K562 (cell line): ENCODE results near the gene AHSG. TPM values are rescaled to one million over a fixed set of nuclear protein-coding genes. Genes with fewer than 3 reads are reported as not detected.

Experiments used
- ELF1 ChIP-seq: fragments of 200-800 bp; sonication (Bioruptor generic); IDR thresholded peaks from 2 replicates; pipeline ENCODE4 v1.6.1; 2016; ENCODE audit warnings: missing genetic modification characterization, missing compliant biosample characterization
- HDAC2 ChIP-seq: fragments of 450-650 bp; IDR thresholded peaks from 2 replicates; pipeline ENCODE4 v1.6.1; 2016; ENCODE audit warnings: mild to moderate bottlenecking
- HNRNPK ChIP-seq: fragments of 200-400 bp; formaldehyde crosslinking; IDR thresholded peaks from one replicate; pipeline ENCODE4 v1.6.1; 2018; ENCODE audit warnings: mild to moderate bottlenecking, low read depth, low read length; ENCODE audit not compliant: poor library complexity, severe bottlenecking
- ILK ChIP-seq: fragments of 450-650 bp; IDR thresholded peaks from 2 replicates; pipeline ENCODE4 v1.6.1; 2016; ENCODE audit warnings: missing genetic modification characterization, low read depth, mild to moderate bottlenecking, missing compliant biosample characterization, moderate library complexity, borderline replicate concordance
- MEF2D ChIP-seq: conservative IDR thresholded peaks from 2 replicates; pipeline ENCODE4 v1.6.1; 2016; ENCODE audit warnings: low read depth, missing genetic modification characterization, missing compliant biosample characterization
- NCOA6 ChIP-seq: fragments of 450-650 bp; IDR thresholded peaks from 2 replicates; pipeline ENCODE4 v1.6.1; 2017; ENCODE audit warnings: mild to moderate bottlenecking
- RCOR1 ChIP-seq, 2 experiments: IDR thresholded peaks; 2 replicates each; pipeline ENCODE4 v1.6.1; 2012; ENCODE audit warnings: low read depth in 2 of 2, low read length in 2 of 2, borderline replicate concordance in 1 of 2, improper control_type of control experiment in 1 of 2
- TCFL5 ChIP-seq: fragments of 250-450 bp; sonication (Bioruptor Pico); conservative IDR thresholded peaks from 2 replicates; pipeline ENCODE4 v1.6.1; 2021; ENCODE audit warnings: mild to moderate bottlenecking, moderate library complexity, matching md5 sums
- ZBTB7A ChIP-seq: IDR thresholded peaks from 2 replicates; pipeline ENCODE4 v1.6.1; 2011; ENCODE audit warnings: low read depth, mild to moderate bottlenecking, low read length, moderate library complexity, borderline replicate concordance; ENCODE audit not compliant: control insufficient read depth
- ZFP1 ChIP-seq: fragments of 450-650 bp; formaldehyde crosslinking; IDR thresholded peaks from 2 replicates; pipeline ENCODE4 v1.4.0; 2020; ENCODE audit warnings: mild to moderate bottlenecking, mixed read lengths
- ZNF589 ChIP-seq: fragments of 200-800 bp; sonication (Bioruptor generic); IDR thresholded peaks from 2 replicates; pipeline ENCODE4 v1.6.1; 2016; ENCODE audit warnings: low read depth, missing genetic modification characterization, missing compliant biosample characterization
- ZNF764 ChIP-seq: fragments of 250-450 bp; sonication (Bioruptor Pico); IDR thresholded peaks from 2 replicates; pipeline ENCODE4 v1.4.0; 2020; ENCODE audit warnings: low read depth, mild to moderate bottlenecking, moderate library complexity
- ZNF766 ChIP-seq: fragments of 200-800 bp; sonication (Bioruptor generic); conservative IDR thresholded peaks from 2 replicates; pipeline ENCODE4 v1.6.1; 2016; ENCODE audit warnings: missing genetic modification characterization, missing compliant biosample characterization
- polyA plus RNA-seq, 8 experiments: library from polyadenylated mRNA; depleted of rRNA in 4 of 8; stranded (reverse) in 5 of 8; unstranded in 3 of 8; fragments of >200 nt; fragmentation: Nextera tagmentation in 2 of 8; fragmentation: Illumina TruSeq in 1 of 8; extraction: Ambion mirVana in 2 of 8; extraction: Trizol in 1 of 8; gene quantifications; 2 replicates each; pipeline versions ENCODE4 v1.2.1 to v1.2.3, GENCODE V29; 2011 to 2014; ENCODE audit warnings: inconsistent platforms in 1 of 8, missing spikeins in 1 of 8
- total RNA-seq, 7 experiments: library from RNA; depleted of rRNA in 6 of 7; stranded (reverse); fragments of >200 nt in 6 of 7; fragmentation: Illumina TruSeq in 2 of 7; extraction: Trizol in 2 of 7; gene quantifications; 2 replicates each; pipeline versions ENCODE4 v1.2.1 to v1.2.3, GENCODE V29; 2011 to 2021; ENCODE audit warnings: low replicate concordance in 1 of 7
- TF ChIP-seq, protein P1 (sequence below), 2 experiments: IDR thresholded peaks; 2 replicates each; pipeline ENCODE4 v1.6.1; 2012; ENCODE audit warnings: improper control_type of control experiment in 2 of 2, low read depth in 2 of 2, low read length in 2 of 2, borderline replicate concordance in 1 of 2
- TF ChIP-seq, protein P2 (sequence below), 2 experiments: fragments of 450-650 bp; conservative IDR thresholded peaks; 2 replicates each; pipeline ENCODE4 v1.6.1; 2017; ENCODE audit warnings: mild to moderate bottlenecking in 2 of 2, moderate library complexity in 2 of 2
- TF ChIP-seq, protein P3 (sequence below): fragments of 250-450 bp; sonication (Bioruptor Pico); IDR thresholded peaks from 2 replicates; pipeline ENCODE4 v1.5.0; 2020; ENCODE audit warnings: mild to moderate bottlenecking

The AHSG gene
- total and polyA plus RNA-seq, 9 of the 15 experiments (the other 6 are each of a cell fraction or from before 2014, with no cell fraction given) = 0.69 TPM; not detected in 8

DNA sequence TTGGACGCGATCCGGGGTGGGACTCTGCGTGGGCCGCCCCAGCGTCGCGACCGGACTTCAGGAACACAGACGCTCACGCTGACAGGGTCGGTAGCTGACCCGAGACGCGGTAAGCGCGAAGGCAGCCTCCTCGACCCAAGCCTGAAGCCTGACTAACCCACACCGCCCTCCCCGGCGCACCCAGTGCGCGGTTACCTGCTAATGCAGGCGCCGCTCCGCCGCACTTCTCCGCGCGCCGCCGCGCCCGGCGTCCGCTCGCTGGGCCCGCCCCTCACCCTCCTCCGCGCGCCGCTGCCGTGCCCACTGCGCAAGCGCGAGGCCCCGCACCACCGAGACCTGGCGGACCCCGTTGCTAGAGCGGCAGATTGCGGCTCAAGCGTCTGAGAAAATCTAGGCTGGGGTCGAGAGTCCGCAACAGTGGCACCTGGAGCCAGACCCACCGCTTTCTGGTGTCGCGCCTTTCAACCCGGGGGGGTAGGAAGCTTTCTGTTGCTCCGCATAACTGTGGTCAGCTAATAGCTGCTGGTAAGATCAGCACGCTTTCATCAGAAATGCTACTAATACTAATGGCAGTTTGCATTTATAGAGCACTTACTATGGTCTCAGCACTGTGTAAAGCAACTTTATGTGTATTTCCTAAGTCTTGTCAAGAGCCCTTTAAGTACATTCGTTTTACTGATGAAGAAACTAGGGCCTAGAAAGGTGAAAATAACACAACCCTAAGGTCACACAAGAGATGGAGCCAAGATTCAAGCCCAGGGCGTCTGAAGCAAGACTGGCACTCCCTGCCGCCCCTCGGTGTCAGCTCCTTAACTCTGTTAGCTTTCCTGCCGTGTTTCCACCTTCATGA is 45.6 kb upstream of the AHSG start, which contains the start of gene TBCCD1 (continued):
- TF ChIP-seq ZBTB7A (peak; percentile 80; the same call in 1 of the 2 replicates), HNRNPK (no peak), NCOA6 (no peak), ZNF589 (CRISPR knock-in tag) (0 out of 2 replicates have a peak, but pooled peaks have one; percentile 27), RCOR1 (IDR thresholded peaks at IDR 0.05; ENCODE audit: borderline replicate concordance in 1 of 2, low read depth in 2 of 2, low read length in 2 of 2) (peak in 1 of 2 experiments; percentile 70; a peak in 1 of 4 replicates), ELF1 (tag) (no peak), HDAC2 (no peak), ZNF764 (CRISPR knock-in tag) (no peak), MEF2D (tag) (no peak), ZNF766 (CRISPR knock-in tag) (no peak), TCFL5 (CRISPR knock-in tag) (0 out of 2 replicates have a peak, but pooled peaks have one; percentile 46), ZFP1 (CRISPR knock-in tag) (no peak), ILK (tag) (no peak)
- TF ChIP-seq, protein P1, sequence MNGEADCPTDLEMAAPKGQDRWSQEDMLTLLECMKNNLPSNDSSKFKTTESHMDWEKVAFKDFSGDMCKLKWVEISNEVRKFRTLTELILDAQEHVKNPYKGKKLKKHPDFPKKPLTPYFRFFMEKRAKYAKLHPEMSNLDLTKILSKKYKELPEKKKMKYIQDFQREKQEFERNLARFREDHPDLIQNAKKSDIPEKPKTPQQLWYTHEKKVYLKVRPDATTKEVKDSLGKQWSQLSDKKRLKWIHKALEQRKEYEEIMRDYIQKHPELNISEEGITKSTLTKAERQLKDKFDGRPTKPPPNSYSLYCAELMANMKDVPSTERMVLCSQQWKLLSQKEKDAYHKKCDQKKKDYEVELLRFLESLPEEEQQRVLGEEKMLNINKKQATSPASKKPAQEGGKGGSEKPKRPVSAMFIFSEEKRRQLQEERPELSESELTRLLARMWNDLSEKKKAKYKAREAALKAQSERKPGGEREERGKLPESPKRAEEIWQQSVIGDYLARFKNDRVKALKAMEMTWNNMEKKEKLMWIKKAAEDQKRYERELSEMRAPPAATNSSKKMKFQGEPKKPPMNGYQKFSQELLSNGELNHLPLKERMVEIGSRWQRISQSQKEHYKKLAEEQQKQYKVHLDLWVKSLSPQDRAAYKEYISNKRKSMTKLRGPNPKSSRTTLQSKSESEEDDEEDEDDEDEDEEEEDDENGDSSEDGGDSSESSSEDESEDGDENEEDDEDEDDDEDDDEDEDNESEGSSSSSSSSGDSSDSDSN (IDR thresholded peaks at IDR 0.05; ENCODE audit: borderline replicate concordance in 1 of 2, low read depth in 2 of 2, low read length in 2 of 2) = peak in 1 of 2 experiments; percentile 74; a peak in 2 of 4 replicates
- TF ChIP-seq, protein P2, sequence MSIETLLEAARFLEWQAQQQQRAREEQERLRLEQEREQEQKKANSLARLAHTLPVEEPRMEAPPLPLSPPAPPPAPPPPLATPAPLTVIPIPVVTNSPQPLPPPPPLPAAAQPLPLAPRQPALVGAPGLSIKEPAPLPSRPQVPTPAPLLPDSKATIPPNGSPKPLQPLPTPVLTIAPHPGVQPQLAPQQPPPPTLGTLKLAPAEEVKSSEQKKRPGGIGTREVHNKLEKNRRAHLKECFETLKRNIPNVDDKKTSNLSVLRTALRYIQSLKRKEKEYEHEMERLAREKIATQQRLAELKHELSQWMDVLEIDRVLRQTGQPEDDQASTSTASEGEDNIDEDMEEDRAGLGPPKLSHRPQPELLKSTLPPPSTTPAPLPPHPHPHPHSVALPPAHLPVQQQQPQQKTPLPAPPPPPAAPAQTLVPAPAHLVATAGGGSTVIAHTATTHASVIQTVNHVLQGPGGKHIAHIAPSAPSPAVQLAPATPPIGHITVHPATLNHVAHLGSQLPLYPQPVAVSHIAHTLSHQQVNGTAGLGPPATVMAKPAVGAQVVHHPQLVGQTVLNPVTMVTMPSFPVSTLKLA (conservative IDR thresholded peaks at IDR 0.05) = peak in 1 of 2 experiments; percentile 46; a peak in 2 of 4 replicates
- TF ChIP-seq, protein P3, sequence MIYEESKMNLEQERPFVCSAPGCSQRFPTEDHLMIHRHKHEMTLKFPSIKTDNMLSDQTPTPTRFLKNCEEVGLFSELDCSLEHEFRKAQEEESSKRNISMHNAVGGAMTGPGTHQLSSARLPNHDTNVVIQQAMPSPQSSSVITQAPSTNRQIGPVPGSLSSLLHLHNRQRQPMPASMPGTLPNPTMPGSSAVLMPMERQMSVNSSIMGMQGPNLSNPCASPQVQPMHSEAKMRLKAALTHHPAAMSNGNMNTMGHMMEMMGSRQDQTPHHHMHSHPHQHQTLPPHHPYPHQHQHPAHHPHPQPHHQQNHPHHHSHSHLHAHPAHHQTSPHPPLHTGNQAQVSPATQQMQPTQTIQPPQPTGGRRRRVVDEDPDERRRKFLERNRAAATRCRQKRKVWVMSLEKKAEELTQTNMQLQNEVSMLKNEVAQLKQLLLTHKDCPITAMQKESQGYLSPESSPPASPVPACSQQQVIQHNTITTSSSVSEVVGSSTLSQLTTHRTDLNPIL (CRISPR knock-in tag) = no peak
